IMR-90 (cell line): ENCODE measurements around the gene RECK. TPM values are rescaled to one million over a fixed set of nuclear protein-coding genes. Genes with fewer than 3 reads are reported as not detected.

Source experiments
- ATAC-seq: fragments of 200-7000 bp; cut with Tn5 transposase; 2 replicates; pipeline ENCODE4 v1.9.1; 2020; ENCODE audit warnings: low read depth, mild to moderate bottlenecking, moderate library complexity
- BruUV-seq: library from RNA; stranded (reverse); fragments of 400-500 nt; replicated peaks from 2 replicates; lab custom pipeline; 2021; lab: Mats Ljungman, UMichigan
- CTCF ChIA-PET: fragments of 300-600 bp; formaldehyde crosslinking; extraction: SDS; loops from one replicate; lab custom pipeline; 2021; ENCODE audit warnings: antibody characterized with exemption; lab: Yijun Ruan, JAX
- POLR2A ChIA-PET: fragments of 300-600 bp; sonication (Branson Sonifier 250); formaldehyde crosslinking; loops from one replicate; lab custom pipeline; 2022; ENCODE audit warnings: antibody characterized with exemption; ENCODE audit not compliant: unreplicated experiment; lab: Charles Lee
- DNase-seq: peaks from one replicate; pipeline ENCODE4 v3.0.0; 2013
- H2AFZ ChIP-seq: replicated peaks from 2 replicates; pipeline ENCODE3; 2013; ENCODE audit warnings: low read length, mild to moderate bottlenecking; ENCODE audit not compliant: poor library complexity
- H2AK5ac ChIP-seq: 2 replicates; pipeline ENCODE4 v1.6.1; 2013; ENCODE audit warnings: low read depth, low read length, inconsistent platforms
- H2AK9ac ChIP-seq: replicated peaks from 2 replicates; pipeline ENCODE3; 2013; ENCODE audit warnings: mild to moderate bottlenecking, low read depth, low read length, moderate library complexity; ENCODE audit not compliant: poor library complexity
- H2BK120ac ChIP-seq: 2 replicates; pipeline ENCODE4 v1.6.1; 2013; ENCODE audit warnings: low read depth, low read length, inconsistent platforms
- H2BK15ac ChIP-seq: 3 replicates; pipeline ENCODE4 v1.6.1; 2013; ENCODE audit warnings: low read depth, low read length, inconsistent platforms
- H2BK20ac ChIP-seq: 2 replicates; pipeline ENCODE4 v1.6.1; 2013; ENCODE audit warnings: low read depth, mild to moderate bottlenecking, inconsistent platforms, low read length, moderate library complexity
- H2BK5ac ChIP-seq: 2 replicates; pipeline ENCODE4 v1.6.1; 2013; ENCODE audit warnings: mild to moderate bottlenecking, low read depth, low read length, inconsistent platforms; ENCODE audit not compliant: poor library complexity, severe bottlenecking
- H3K14ac ChIP-seq: replicated peaks from 2 replicates; pipeline ENCODE4 v1.6.1; 2013; ENCODE audit warnings: low read depth, low read length, inconsistent platforms
- H3K18ac ChIP-seq: 2 replicates; pipeline ENCODE4 v1.6.1; 2013; ENCODE audit warnings: low read depth, low read length, control low read depth
- H3K23ac ChIP-seq: 2 replicates; pipeline ENCODE4 v1.6.1; 2013; ENCODE audit warnings: low read depth, low read length, inconsistent platforms
- H3K27ac ChIP-seq: 2 replicates; pipeline ENCODE4 v1.5.1; 2013; ENCODE audit warnings: mild to moderate bottlenecking, control low read depth, low read length; ENCODE audit not compliant: insufficient read depth
- H3K27me3 ChIP-seq: 2 replicates; pipeline ENCODE4 v1.6.1; 2013; ENCODE audit warnings: low read length; ENCODE audit not compliant: control insufficient read depth, insufficient read depth
- H3K36me3 ChIP-seq: 2 replicates; pipeline ENCODE4 v1.6.1; 2013; ENCODE audit warnings: low read length, mixed read lengths; ENCODE audit not compliant: control insufficient read depth, insufficient read depth
- H3K4ac ChIP-seq: 2 replicates; pipeline ENCODE4 v1.6.1; 2013; ENCODE audit warnings: low read depth, low read length, inconsistent platforms
- H3K4me1 ChIP-seq: 2 replicates; pipeline ENCODE4 v1.6.1; 2013; ENCODE audit warnings: low read length, mixed read lengths; ENCODE audit not compliant: control insufficient read depth, insufficient read depth
- H3K4me2 ChIP-seq: 2 replicates; pipeline ENCODE4 v1.6.1; 2013; ENCODE audit warnings: low read depth, mild to moderate bottlenecking, control low read depth, low read length, moderate library complexity
- H3K4me3 ChIP-seq: 2 replicates; pipeline ENCODE4 v1.5.1; 2013; ENCODE audit warnings: low read depth, mild to moderate bottlenecking, control low read depth, low read length, moderate library complexity; ENCODE audit not compliant: insufficient read depth
- H3K56ac ChIP-seq: 2 replicates; pipeline ENCODE4 v1.6.1; 2013; ENCODE audit warnings: low read length, inconsistent platforms; ENCODE audit not compliant: insufficient read depth; ENCODE audit errors: extremely low read depth
- H3K79me1 ChIP-seq, 2 experiments: 2 replicates each; pipeline ENCODE4 v1.6.1; 2013; ENCODE audit warnings: low read length in 2 of 2, inconsistent platforms in 1 of 2, low read depth in 1 of 2
- H3K9ac ChIP-seq: 2 replicates; pipeline ENCODE4 v1.6.1; 2013; ENCODE audit warnings: low read depth, low read length, control low read depth
- H3K9me1 ChIP-seq: 2 replicates; pipeline ENCODE4 v1.6.1; 2013; ENCODE audit warnings: low read length, inconsistent platforms; ENCODE audit not compliant: insufficient read depth
- H3K9me3 ChIP-seq: 2 replicates; pipeline ENCODE4 v1.6.1; 2013; ENCODE audit warnings: low read length; ENCODE audit not compliant: control insufficient read depth, insufficient read depth
- H4K20me1 ChIP-seq: 2 replicates; pipeline ENCODE4 v1.6.1; 2013; ENCODE audit warnings: low read length, inconsistent platforms; ENCODE audit not compliant: insufficient read depth
- H4K5ac ChIP-seq: 2 replicates; pipeline ENCODE4 v1.6.1; 2013; ENCODE audit warnings: mild to moderate bottlenecking, low read depth, low read length, control low read depth
- H4K8ac ChIP-seq, 2 experiments: 2 replicates each; pipeline ENCODE4 v1.6.1; 2013; ENCODE audit warnings: low read depth in 2 of 2, low read length in 2 of 2, control low read depth in 1 of 2, inconsistent platforms in 1 of 2
- H4K91ac ChIP-seq: 2 replicates; pipeline ENCODE4 v1.6.1; 2013; ENCODE audit warnings: low read depth, low read length, inconsistent platforms; ENCODE audit not compliant: insufficient read depth
- CHD1 ChIP-seq: IDR thresholded peaks from 2 replicates; pipeline ENCODE4 v1.6.1; 2012; ENCODE audit warnings: low read depth, low read length, improper control_type of control experiment
- CTCF ChIP-seq: conservative IDR thresholded peaks from 2 replicates; pipeline ENCODE4 v1.5.1; 2012; ENCODE audit warnings: mild to moderate bottlenecking, low read depth, low read length, improper control_type of control experiment
- ELK1 ChIP-seq: fragments of 150-350 bp; IDR thresholded peaks from 2 replicates; pipeline ENCODE4 v1.6.1; 2016; ENCODE audit warnings: low read depth, mild to moderate bottlenecking, low read length, moderate library complexity, borderline replicate concordance
- MXI1 ChIP-seq: IDR thresholded peaks from 2 replicates; pipeline ENCODE4 v1.6.1; 2012; ENCODE audit warnings: low read depth, mild to moderate bottlenecking, low read length, moderate library complexity, borderline replicate concordance
- RAD21 ChIP-seq: IDR thresholded peaks from 2 replicates; pipeline ENCODE4 v1.6.1; 2012; ENCODE audit warnings: low read length, improper control_type of control experiment
- RCOR1 ChIP-seq: IDR thresholded peaks from 2 replicates; pipeline ENCODE4 v1.6.1; 2012; ENCODE audit warnings: mild to moderate bottlenecking, low read length, improper control_type of control experiment; ENCODE audit not compliant: insufficient replicate concordance
- USF2 ChIP-seq: fragments of 150-350 bp; IDR thresholded peaks from 2 replicates; pipeline ENCODE4 v1.6.1; 2017; ENCODE audit warnings: mild to moderate bottlenecking, antibody characterized with exemption, low read length, low read depth
- WGBS, 2 experiments: methylation state at CpG; one replicate each; pipeline versions ENCODE4 v1.1.5 to v1.1.7; 2013; ENCODE audit warnings: missing lambda C conversion rate in 2 of 2; ENCODE audit not compliant: insufficient read length in 1 of 2; ENCODE audit errors: extremely low coverage in 2 of 2; 5-methylcytosine and 5-hydroxymethylcytosine counted together
- dilution Hi-C: fragments of 300-500 bp; cut with HindIII; formaldehyde crosslinking; loops from one replicate; pipeline ENCODE4 v1.14.3; 2018; ENCODE audit warnings: low sequenced_read_pairs; ENCODE audit not compliant: unreplicated experiment
- in situ Hi-C: fragments of 300-500 bp; cut with MboI; formaldehyde crosslinking; loops from 3 replicates; pipeline ENCODE4 v1.14.3; 2019; ENCODE audit warnings: low sequenced_read_pairs, inconsistent platforms, mixed read lengths
- intact Hi-C: fragments of 100-400 bp; cut with micrococcal nuclease; formaldehyde crosslinking; loops from 2 replicates; pipeline ENCODE4 v1.10.0; 2022
- polyA plus RNA-seq, 3 experiments: library from polyadenylated mRNA; depleted of rRNA; stranded (reverse); fragments of >200 nt; gene quantifications; 2 replicates each; pipeline ENCODE4 v1.2.3, GENCODE V29; 2012; ENCODE audit warnings: low replicate concordance in 1 of 3
- total RNA-seq: library from RNA; depleted of rRNA; stranded (reverse); fragments of >200 nt; gene quantifications from 2 replicates; pipeline ENCODE4 v1.2.3, GENCODE V29; 2012

Gene RECK
- total and polyA plus RNA-seq, 2 of the 4 experiments (the other 2 are of a cell fraction) = 23.5 to 44.0 TPM

- DNase-seq (peak; percentile 64), ATAC-seq (no peak)
- Histone ChIP-seq H2AFZ (peak overlapping the region; percentile 55), H3K9me1 (peaks cover 32% of the 10 kb centered on the region), H2BK5ac (peak overlapping the region; percentile 27), H3K27ac (no peak overlapping the region), H3K36me3 (peaks cover 42% of the 10 kb centered on the region), H3K14ac (0 out of 2 replicates have a peak overlapping the region, but pooled peaks have one; percentile 14), H3K79me1 (peaks cover 4 to 48% of the 10 kb centered on the region in 2 experiments; a peak in 3 of 4 replicates), H2BK20ac (peak overlapping the region; percentile 6; the same call in 1 of the 2 replicates), H4K20me1 (peaks cover 19% of the 10 kb centered on the region), H3K23ac (peak overlapping the region; percentile 16; the same call in 1 of the 2 replicates), H3K56ac (no peak overlapping the region), H2AK5ac (peak overlapping the region; percentile 40), H2BK15ac (peak overlapping the region; percentile 23; the same call in 1 of the 3 replicates), H4K5ac (no peak overlapping the region), H4K8ac (peak overlapping the region in 1 of 2 experiments; percentile 26; a peak in 1 of 4 replicates), H3K9me3 (peaks cover 2% of the 10 kb centered on the region; the same call in 1 of the 2 replicates), H3K4me2 (no peak overlapping the region), H4K91ac (no peak overlapping the region; the same call in 1 of the 2 replicates), H3K4me1 (peaks cover 30% of the 10 kb centered on the region), H2BK120ac (peak overlapping the region; percentile 19; the same call in 1 of the 2 replicates), H3K27me3 (no peaks in the 10 kb centered on the region), H3K4ac (peak overlapping the region; percentile 19), H3K9ac (no peak overlapping the region), H3K18ac (no peak overlapping the region), H3K4me3 (no peak overlapping the region), H2AK9ac (peak overlapping the region; percentile 69)
- ChIA-PET POLR2A (no interaction called here), CTCF (interaction anchor here (1.0 kb wide), 2 partner anchors 9 to 15 kb away, joined by 3 to 4 read pairs; no protein-coding TSS in a partner anchor)
- dilution Hi-C loops (no loop called here), in situ Hi-C loops (no loop called here), intact Hi-C loops (no loop called here)
- 47% methylated on average over 4 of the region's 14 CpGs; no CpG with 5 or more reads in 1 of the 2 experiments for WGBS, 2 experiments
- no peak for TF ChIP-seq CHD1
- TF ChIP-seq RAD21 = no peak
- no peak for TF ChIP-seq RCOR1
- TF ChIP-seq ELK1 = no peak
- no peak for TF ChIP-seq USF2
- TF ChIP-seq MXI1 = no peak
- no peak for TF ChIP-seq CTCF
- no TSS peak for BruUV-seq
Measured at GRCh38 chr9:36151316-36152210, 114.8 kb downstream of the RECK start.
